Breast epithelium (tissue), 3 donors: ENCODE measurements around the gene STOM.
A peak's percentile ranks its signal among the peaks of the same experiment; 100 is the strongest.

Source experiments
- POLR2AphosphoS5 ChIP-seq, 3 donors: sonication (generic); formaldehyde crosslinking; IDR thresholded peaks; one replicate each; pipeline ENCODE4 v1.6.1; 2017; ENCODE audit warnings: antibody characterized with exemption in 3 of 3
- TF ChIP-seq, protein P1 (sequence below), 3 donors: fragments of 450-650 bp; IDR thresholded peaks; one replicate each; pipeline ENCODE4 v1.5.1; 2016 to 2017; ENCODE audit warnings: antibody characterized with exemption in 3 of 3, mild to moderate bottlenecking in 3 of 3, moderate library complexity in 3 of 3

DNA sequence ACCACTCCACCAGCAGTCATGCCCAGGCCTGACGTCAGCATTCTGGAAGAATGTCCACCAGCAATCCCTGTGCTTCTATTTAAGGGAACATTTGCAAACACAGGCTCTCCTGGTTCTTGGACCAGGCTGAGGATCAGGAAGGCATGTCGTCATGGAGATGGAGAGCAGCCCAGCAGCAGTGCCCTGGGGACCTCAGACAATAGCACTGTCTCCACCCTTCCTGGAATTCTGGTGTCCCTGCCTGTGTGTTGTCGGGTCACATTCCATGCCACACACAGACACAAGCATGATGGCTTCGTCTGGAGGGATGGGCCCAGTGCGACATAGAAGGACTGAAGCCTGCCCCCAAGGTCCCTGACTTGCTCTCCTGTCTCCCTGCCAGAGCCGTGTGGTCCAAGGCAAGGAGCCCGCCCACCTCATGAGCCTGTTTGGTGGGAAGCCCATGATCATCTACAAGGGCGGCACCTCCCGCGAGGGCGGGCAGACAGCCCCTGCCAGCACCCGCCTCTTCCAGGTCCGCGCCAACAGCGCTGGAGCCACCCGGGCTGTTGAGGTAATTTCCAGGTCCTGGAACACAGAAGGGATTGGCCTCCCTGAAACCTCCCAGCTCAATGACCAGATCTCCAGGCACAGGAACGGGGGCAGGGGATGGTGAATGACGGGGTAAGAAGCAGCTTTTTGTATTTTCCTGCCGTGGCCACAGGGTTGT, 43.8 kb downstream of the STOM start:
- TF ChIP-seq POLR2AphosphoS5 (IDR thresholded peaks at IDR 0.05) = peak; percentile 94 to 97 (median 94)
- TF ChIP-seq, protein P1, sequence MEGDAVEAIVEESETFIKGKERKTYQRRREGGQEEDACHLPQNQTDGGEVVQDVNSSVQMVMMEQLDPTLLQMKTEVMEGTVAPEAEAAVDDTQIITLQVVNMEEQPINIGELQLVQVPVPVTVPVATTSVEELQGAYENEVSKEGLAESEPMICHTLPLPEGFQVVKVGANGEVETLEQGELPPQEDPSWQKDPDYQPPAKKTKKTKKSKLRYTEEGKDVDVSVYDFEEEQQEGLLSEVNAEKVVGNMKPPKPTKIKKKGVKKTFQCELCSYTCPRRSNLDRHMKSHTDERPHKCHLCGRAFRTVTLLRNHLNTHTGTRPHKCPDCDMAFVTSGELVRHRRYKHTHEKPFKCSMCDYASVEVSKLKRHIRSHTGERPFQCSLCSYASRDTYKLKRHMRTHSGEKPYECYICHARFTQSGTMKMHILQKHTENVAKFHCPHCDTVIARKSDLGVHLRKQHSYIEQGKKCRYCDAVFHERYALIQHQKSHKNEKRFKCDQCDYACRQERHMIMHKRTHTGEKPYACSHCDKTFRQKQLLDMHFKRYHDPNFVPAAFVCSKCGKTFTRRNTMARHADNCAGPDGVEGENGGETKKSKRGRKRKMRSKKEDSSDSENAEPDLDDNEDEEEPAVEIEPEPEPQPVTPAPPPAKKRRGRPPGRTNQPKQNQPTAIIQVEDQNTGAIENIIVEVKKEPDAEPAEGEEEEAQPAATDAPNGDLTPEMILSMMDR (IDR thresholded peaks at IDR 0.05) = no peak
